ENCODE measurements around the gene ZNF764. TPM values are rescaled to one million over a fixed set of nuclear protein-coding genes. Genes with fewer than 3 reads are reported as not detected.

The ZNF764 gene
- total RNA-seq, 4 donors from 2014 or later, result 1.5 to 11.3 (median 7.3) TPM

DNA sequence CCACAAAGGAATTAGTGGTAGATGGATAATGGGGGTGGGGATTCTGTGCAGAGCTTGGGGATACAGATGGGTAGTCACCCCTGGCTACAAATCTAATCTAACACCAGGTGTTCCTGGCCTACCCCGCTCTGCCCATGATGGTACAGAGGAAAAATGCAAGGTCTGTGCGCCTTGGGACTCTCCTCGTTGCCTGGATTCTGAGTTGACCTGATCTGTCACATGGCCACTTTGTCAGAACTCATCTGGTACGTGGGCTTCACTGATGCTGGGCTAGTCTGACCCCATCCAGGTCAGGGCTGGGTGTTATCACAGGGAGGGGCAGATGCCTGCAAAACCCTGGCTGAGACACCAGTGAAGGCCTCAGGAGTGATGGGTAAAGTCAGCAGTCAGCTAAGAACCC, 5.2 kb downstream of the ZNF764 start:
- no peak overlapping the region for H3K4me3 ChIP-seq
- H3K27ac ChIP-seq, result no peak overlapping the region
- no peaks in the 10 kb centered on the region for H3K9me3 ChIP-seq
- H3K4me1 ChIP-seq, result peaks cover 0 to 6% of the 10 kb centered on the region in 2 donors
- no peaks in the 10 kb centered on the region for H3K27me3 ChIP-seq
- DNase-seq, result no peak
- TF ChIP-seq, protein P1, sequence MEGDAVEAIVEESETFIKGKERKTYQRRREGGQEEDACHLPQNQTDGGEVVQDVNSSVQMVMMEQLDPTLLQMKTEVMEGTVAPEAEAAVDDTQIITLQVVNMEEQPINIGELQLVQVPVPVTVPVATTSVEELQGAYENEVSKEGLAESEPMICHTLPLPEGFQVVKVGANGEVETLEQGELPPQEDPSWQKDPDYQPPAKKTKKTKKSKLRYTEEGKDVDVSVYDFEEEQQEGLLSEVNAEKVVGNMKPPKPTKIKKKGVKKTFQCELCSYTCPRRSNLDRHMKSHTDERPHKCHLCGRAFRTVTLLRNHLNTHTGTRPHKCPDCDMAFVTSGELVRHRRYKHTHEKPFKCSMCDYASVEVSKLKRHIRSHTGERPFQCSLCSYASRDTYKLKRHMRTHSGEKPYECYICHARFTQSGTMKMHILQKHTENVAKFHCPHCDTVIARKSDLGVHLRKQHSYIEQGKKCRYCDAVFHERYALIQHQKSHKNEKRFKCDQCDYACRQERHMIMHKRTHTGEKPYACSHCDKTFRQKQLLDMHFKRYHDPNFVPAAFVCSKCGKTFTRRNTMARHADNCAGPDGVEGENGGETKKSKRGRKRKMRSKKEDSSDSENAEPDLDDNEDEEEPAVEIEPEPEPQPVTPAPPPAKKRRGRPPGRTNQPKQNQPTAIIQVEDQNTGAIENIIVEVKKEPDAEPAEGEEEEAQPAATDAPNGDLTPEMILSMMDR (IDR thresholded peaks at IDR 0.05), result no peak
- no peak for TF ChIP-seq POLR2A (IDR thresholded peaks at IDR 0.05)
- no peaks in the 10 kb centered on the region for H3K36me3 ChIP-seq
- intact Hi-C loops (cut with DNase I; ENCODE audit: low total_unique reads), result no loop called here

DNA sequence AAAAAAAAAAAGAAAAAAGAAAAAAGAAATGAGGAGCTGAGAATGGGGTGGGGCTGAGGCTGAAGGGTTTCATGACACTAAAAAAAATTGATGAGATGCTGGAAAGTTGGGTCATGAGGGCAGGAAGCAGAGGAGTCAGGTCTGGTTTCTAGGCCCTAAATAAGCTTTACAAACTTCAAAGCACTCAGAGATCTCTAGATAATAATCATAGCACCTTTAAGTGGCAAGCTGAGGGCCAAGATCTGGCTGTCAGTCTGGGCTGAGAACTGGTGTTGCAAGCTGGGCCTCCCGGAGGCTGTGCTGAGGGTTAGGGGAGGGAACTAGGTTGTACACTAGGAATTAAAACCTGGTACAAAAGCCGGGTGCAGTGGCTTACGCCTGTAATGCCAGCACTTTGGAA, 6.4 kb downstream of the ZNF764 start:
- intact Hi-C loops (cut with DNase I; ENCODE audit: low total_unique reads), result no loop called here
- TF ChIP-seq POLR2A (IDR thresholded peaks at IDR 0.05), result no peak
- TF ChIP-seq, protein P1 (IDR thresholded peaks at IDR 0.05), result no peak
- Histone ChIP-seq H3K4me3 (no peak overlapping the region), H3K9me3 (no peaks in the 10 kb centered on the region), H3K36me3 (no peaks in the 10 kb centered on the region), H3K27me3 (no peaks in the 10 kb centered on the region), H3K27ac (no peak overlapping the region), H3K4me1 (no peaks in the 10 kb centered on the region)
- DNase-seq, result no peak

- Histone ChIP-seq H3K27me3 (no peaks in the 10 kb centered on the region), H3K9me3 (no peaks in the 10 kb centered on the region), H3K4me1 (no peaks in the 10 kb centered on the region), H3K27ac (no peak overlapping the region), H3K36me3 (no peaks in the 10 kb centered on the region), H3K4me3 (no peak overlapping the region)
- intact Hi-C loops (cut with DNase I; ENCODE audit: low total_unique reads), result no loop called here
- TF ChIP-seq POLR2A (IDR thresholded peaks at IDR 0.05), result no peak
- TF ChIP-seq, protein P1 (IDR thresholded peaks at IDR 0.05), result no peak
- DNase-seq, result no peak
These were observed 9.5 kb downstream of the ZNF764 start for GRCh38 chr16:30548416-30549253.

GRCh38 chr16:30546115-30546514, 12.1 kb downstream of the ZNF764 start:
- no peak for TF ChIP-seq POLR2A (IDR thresholded peaks at IDR 0.05)
- TF ChIP-seq, protein P1 (IDR thresholded peaks at IDR 0.05), result no peak
- Histone ChIP-seq H3K9me3 (no peaks in the 10 kb centered on the region), H3K27ac (no peak overlapping the region), H3K4me1 (no peaks in the 10 kb centered on the region), H3K27me3 (no peaks in the 10 kb centered on the region), H3K36me3 (no peaks in the 10 kb centered on the region), H3K4me3 (no peak overlapping the region)
- intact Hi-C loops (cut with DNase I; ENCODE audit: low total_unique reads), result no loop called here
- DNase-seq, result no peak

DNA sequence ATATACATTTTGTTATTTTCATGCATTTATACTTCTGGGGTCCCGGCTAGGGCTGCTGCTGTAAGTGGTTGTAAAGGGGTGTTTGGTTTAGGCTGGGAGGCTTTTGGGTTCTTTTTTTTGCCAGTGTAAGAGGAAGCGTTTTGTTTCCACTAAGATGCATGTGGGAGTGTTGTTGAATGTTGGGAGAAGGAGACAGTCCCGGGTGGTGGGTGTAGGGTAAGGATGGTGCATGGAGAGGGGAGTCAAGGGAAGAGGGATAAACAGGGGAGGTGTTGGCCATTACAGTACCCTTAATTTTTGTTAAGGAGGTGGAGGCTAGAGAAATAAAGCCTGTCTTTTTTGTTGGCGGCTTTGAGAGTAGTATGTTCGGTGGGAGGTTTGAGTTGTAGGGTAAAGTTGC, 15.1 kb downstream of the ZNF764 start:
- TF ChIP-seq, protein P1 (IDR thresholded peaks at IDR 0.05), result no peak
- no peak for TF ChIP-seq POLR2A (IDR thresholded peaks at IDR 0.05)
- Histone ChIP-seq H3K4me3 (no peak overlapping the region), H3K9me3 (no peaks in the 10 kb centered on the region), H3K27ac (no peak overlapping the region), H3K27me3 (no peaks in the 10 kb centered on the region), H3K4me1 (no peaks in the 10 kb centered on the region), H3K36me3 (no peaks in the 10 kb centered on the region)
- intact Hi-C loops (cut with DNase I; ENCODE audit: low total_unique reads), result no loop called here
- DNase-seq, result no peak

All from uterus (tissue), 4 donors.